SKM-1 treated with dmso at 0.1 percent for 144 hours (cell line): ENCODE measurements around the gene MMRN2.
"Not testable (repeated sequence)": the region's sequence is repeated elsewhere in the genome, so short reads cannot be mapped to it uniquely, and the experiment has no call there.

Source experiments
- DNase-seq: peaks from one replicate; lab custom pipeline; 2025; ENCODE audit not compliant: unreplicated experiment; lab: John Stamatoyannopoulos, UW

Gene MMRN2

GRCh38 chr10:86941426-86941825, 16.0 kb downstream of the MMRN2 start:
- DNase-seq, result no peak

- DNase-seq, result no peak
These were observed 16.7 kb downstream of the MMRN2 start for GRCh38 chr10:86940677-86941076.

GRCh38 chr10:86940076-86940475, 17.3 kb downstream of the MMRN2 start:
- not testable (repeated sequence) for DNase-seq

- no peak for DNase-seq
These were observed 19.2 kb downstream of the MMRN2 start for GRCh38 chr10:86938260-86938659.

- DNase-seq, result no peak
These were observed 19.8 kb downstream of the MMRN2 start for GRCh38 chr10:86937502-86938154.

- DNase-seq, result no peak
These were observed 20.5 kb downstream of the MMRN2 start for GRCh38 chr10:86936661-86937501.

GRCh38 chr10:86934162-86934711, 23.2 kb downstream of the MMRN2 start:
- not testable (repeated sequence) for DNase-seq

GRCh38 chr10:86932674-86933073, 24.7 kb downstream of the MMRN2 start:
- no peak for DNase-seq

GRCh38 chr10:86931872-86932271, 25.5 kb downstream of the MMRN2 start:
- no peak for DNase-seq

GRCh38 chr10:86929468-86930380, 27.7 kb downstream of the MMRN2 start:
- DNase-seq, result no peak

GRCh38 chr10:86922553-86922961, 34.9 kb downstream of the MMRN2 start:
- no peak for DNase-seq

GRCh38 chr10:86918022-86918471, 39.4 kb downstream of the MMRN2 start:
- no peak for DNase-seq

GRCh38 chr10:86914734-86915133, 42.7 kb downstream of the MMRN2 start:
- no peak for DNase-seq

GRCh38 chr10:86905429-86905828, 52.0 kb downstream of the MMRN2 start:
- no peak for DNase-seq

GRCh38 chr10:86904600-86904999, 52.8 kb downstream of the MMRN2 start:
- DNase-seq, result no peak

- DNase-seq, result no peak
These were observed 56.5 kb downstream of the MMRN2 start for GRCh38 chr10:86900955-86901354.

- DNase-seq, result peak; percentile 33
These were observed 57.6 kb downstream of the MMRN2 start for GRCh38 chr10:86899670-86900276.

GRCh38 chr10:86899132-86899531, 58.3 kb downstream of the MMRN2 start:
- DNase-seq, result no peak

- DNase-seq, result no peak
These were observed 58.9 kb downstream of the MMRN2 start for GRCh38 chr10:86898511-86898910.

- no peak for DNase-seq
These were observed 67.4 kb downstream of the MMRN2 start for GRCh38 chr10:86889997-86890396.
